Upper lobe of left lung (tissue), 4 donors: ENCODE data around the gene SCG5.

ENCODE experiments used
- CTCF ChIP-seq, 6 experiments: fragments of 450-650 bp in 4 of 6; fragments of 200-600 bp in 2 of 6; sonication (generic) in 2 of 6; IDR thresholded peaks; one replicate each; pipeline ENCODE4 v1.5.1; 2016 to 2019; ENCODE audit warnings: antibody characterized with exemption in 6 of 6
- EP300 ChIP-seq, 4 donors: sonication (generic); formaldehyde crosslinking; IDR thresholded peaks; one replicate each; pipeline ENCODE4 v1.5.1; 2017; ENCODE audit warnings: antibody characterized with exemption in 4 of 4, control low read depth in 2 of 4
- POLR2A ChIP-seq, 4 donors: fragments of 450-650 bp; IDR thresholded peaks; one replicate each; pipeline ENCODE4 v1.5.1; 2016 to 2017; ENCODE audit warnings: antibody characterized with exemption in 4 of 4, mild to moderate bottlenecking in 2 of 4
- POLR2AphosphoS5 ChIP-seq, 2 donors: sonication (generic); formaldehyde crosslinking; IDR thresholded peaks; one replicate each; pipeline ENCODE4 v1.5.1; 2017; ENCODE audit warnings: antibody characterized with exemption in 2 of 2

- TF ChIP-seq POLR2A (IDR thresholded peaks at IDR 0.05) (no peak), EP300 (IDR thresholded peaks at IDR 0.05) (no peak), CTCF (IDR thresholded peaks at IDR 0.05) (no peak), POLR2AphosphoS5 (IDR thresholded peaks at IDR 0.05) (no peak)
These were observed 76.8 kb downstream of the SCG5 start for GRCh38 chr15:32718227-32718820.
